ENCODE data around the gene EYS.

DNA sequence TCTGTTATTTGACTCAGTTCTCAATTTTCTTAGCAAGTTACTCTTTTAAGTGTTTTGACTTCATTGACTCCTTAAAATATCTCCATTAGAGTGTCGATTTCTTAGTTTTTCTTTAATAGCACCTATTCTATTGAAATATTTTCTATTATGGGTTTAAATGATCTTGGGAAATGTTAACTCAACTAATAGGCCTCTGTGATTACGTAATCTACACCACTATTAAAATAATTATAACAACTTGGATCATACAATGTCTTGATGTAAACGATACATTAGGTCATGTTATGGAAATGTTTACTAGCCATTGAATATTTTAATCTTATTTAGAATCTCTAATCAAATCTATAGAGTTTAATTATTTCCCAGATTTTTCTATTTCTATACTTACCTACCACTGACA is 550.0 kb downstream of the EYS start:
- TF ChIP-seq, protein P1, sequence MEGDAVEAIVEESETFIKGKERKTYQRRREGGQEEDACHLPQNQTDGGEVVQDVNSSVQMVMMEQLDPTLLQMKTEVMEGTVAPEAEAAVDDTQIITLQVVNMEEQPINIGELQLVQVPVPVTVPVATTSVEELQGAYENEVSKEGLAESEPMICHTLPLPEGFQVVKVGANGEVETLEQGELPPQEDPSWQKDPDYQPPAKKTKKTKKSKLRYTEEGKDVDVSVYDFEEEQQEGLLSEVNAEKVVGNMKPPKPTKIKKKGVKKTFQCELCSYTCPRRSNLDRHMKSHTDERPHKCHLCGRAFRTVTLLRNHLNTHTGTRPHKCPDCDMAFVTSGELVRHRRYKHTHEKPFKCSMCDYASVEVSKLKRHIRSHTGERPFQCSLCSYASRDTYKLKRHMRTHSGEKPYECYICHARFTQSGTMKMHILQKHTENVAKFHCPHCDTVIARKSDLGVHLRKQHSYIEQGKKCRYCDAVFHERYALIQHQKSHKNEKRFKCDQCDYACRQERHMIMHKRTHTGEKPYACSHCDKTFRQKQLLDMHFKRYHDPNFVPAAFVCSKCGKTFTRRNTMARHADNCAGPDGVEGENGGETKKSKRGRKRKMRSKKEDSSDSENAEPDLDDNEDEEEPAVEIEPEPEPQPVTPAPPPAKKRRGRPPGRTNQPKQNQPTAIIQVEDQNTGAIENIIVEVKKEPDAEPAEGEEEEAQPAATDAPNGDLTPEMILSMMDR (IDR thresholded peaks at IDR 0.05), result no peak
- TF ChIP-seq POLR2A (IDR thresholded peaks at IDR 0.05), result no peak

Measured in stomach (tissue), 4 donors.